ENCODE results near the gene VGLL1. TPM values are rescaled to one million over a fixed set of nuclear protein-coding genes. Genes with fewer than 3 reads are reported as not detected.
A peak's percentile ranks its signal among the peaks of the same experiment; 100 is the strongest.

VGLL1 gene
- total RNA-seq, 1 experiment from 2014 or later = not detected

DNA sequence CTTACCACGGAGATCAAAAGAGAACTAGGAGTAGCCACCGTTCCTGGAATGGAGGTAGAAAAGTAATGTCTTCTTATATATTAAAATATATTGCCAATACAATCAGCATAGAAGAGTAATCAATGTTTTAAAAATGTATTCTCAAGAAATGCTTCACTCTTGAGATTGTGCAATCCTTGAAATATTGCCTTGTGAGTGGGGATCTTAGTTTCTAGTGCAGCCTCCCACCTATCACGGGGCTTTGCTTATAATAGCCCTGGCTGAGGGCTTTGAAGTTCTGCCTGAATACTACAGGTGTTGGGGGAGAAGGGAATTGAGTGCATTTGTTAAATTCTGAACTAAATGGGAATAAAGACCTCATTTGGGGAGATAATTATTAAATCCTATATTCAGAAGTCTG lies 55.5 kb downstream of the VGLL1 start:
- Mint-ChIP-seq H3K4me3 (ENCODE audit: unreplicated experiment) (no peak overlapping the region), H3K4me1 (ENCODE audit: insufficient read depth, unreplicated experiment) (no peaks in the 10 kb centered on the region), H3K9me3 (ENCODE audit: unreplicated experiment) (no peaks in the 10 kb centered on the region), H3K36me3 (ENCODE audit: insufficient read depth, unreplicated experiment) (no peaks in the 10 kb centered on the region), H3K27me3 (ENCODE audit: insufficient read depth, unreplicated experiment) (peaks cover 31% of the 10 kb centered on the region), H3K27ac (ENCODE audit: low read depth, unreplicated experiment) (no peak overlapping the region)
- BruUV-seq (replicated peaks) = no TSS peak
- DNase-seq (ENCODE audit: unreplicated experiment) = no peak
- ChIA-PET CTCF (interaction anchor here (2.3 kb wide), 1 partner anchor 9 kb away, joined by 7 read pairs; no protein-coding TSS in a partner anchor), POLR2A (no interaction called here)
- TF ChIP-seq, protein P1, sequence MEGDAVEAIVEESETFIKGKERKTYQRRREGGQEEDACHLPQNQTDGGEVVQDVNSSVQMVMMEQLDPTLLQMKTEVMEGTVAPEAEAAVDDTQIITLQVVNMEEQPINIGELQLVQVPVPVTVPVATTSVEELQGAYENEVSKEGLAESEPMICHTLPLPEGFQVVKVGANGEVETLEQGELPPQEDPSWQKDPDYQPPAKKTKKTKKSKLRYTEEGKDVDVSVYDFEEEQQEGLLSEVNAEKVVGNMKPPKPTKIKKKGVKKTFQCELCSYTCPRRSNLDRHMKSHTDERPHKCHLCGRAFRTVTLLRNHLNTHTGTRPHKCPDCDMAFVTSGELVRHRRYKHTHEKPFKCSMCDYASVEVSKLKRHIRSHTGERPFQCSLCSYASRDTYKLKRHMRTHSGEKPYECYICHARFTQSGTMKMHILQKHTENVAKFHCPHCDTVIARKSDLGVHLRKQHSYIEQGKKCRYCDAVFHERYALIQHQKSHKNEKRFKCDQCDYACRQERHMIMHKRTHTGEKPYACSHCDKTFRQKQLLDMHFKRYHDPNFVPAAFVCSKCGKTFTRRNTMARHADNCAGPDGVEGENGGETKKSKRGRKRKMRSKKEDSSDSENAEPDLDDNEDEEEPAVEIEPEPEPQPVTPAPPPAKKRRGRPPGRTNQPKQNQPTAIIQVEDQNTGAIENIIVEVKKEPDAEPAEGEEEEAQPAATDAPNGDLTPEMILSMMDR (IDR thresholded peaks at IDR 0.05; ENCODE audit: unreplicated experiment) = no peak
- intact Hi-C loops (cut with micrococcal nuclease) = no loop called here

- Mint-ChIP-seq H3K27ac (ENCODE audit: low read depth, unreplicated experiment) (no peak overlapping the region), H3K4me3 (ENCODE audit: unreplicated experiment) (no peak overlapping the region), H3K4me1 (ENCODE audit: insufficient read depth, unreplicated experiment) (no peaks in the 10 kb centered on the region), H3K9me3 (ENCODE audit: unreplicated experiment) (no peaks in the 10 kb centered on the region), H3K27me3 (ENCODE audit: insufficient read depth, unreplicated experiment) (peaks cover 31% of the 10 kb centered on the region), H3K36me3 (ENCODE audit: insufficient read depth, unreplicated experiment) (no peaks in the 10 kb centered on the region)
- intact Hi-C loops (cut with micrococcal nuclease) = no loop called here
- peak; percentile 58 for DNase-seq (ENCODE audit: unreplicated experiment)
- TF ChIP-seq, protein P1 (IDR thresholded peaks at IDR 0.05; ENCODE audit: unreplicated experiment) = no peak
- no TSS peak for BruUV-seq (replicated peaks)
- CTCF ChIA-PET = interaction anchor here (0.6 kb wide), 1 partner anchor 1501 kb away, joined by 4 read pairs; no protein-coding TSS in a partner anchor
- POLR2A ChIA-PET = interaction anchor here (0.9 kb wide), 1 partner anchor 9 kb away, joined by 3 read pairs; no protein-coding TSS in a partner anchor
Measured at GRCh38 chrX:136588036-136588435, 56.0 kb downstream of the VGLL1 start.

- H3K36me3 Mint-ChIP-seq (ENCODE audit: insufficient read depth, unreplicated experiment) = no peaks in the 10 kb centered on the region
- ChIA-PET CTCF (interaction anchor here (1.5 kb wide), 1 partner anchor 12 kb away, joined by 7 read pairs; no protein-coding TSS in a partner anchor), POLR2A (interaction anchor here (0.5 to 0.9 kb wide), 2 partner anchors 75 to 117 kb away, joined by 3 to 4 read pairs; no protein-coding TSS in a partner anchor)
- H3K4me3 Mint-ChIP-seq (ENCODE audit: unreplicated experiment) = no peak overlapping the region
- peaks cover 13% of the 10 kb centered on the region for H3K9me3 Mint-ChIP-seq (ENCODE audit: unreplicated experiment)
- intact Hi-C loops (cut with micrococcal nuclease) = no loop called here
- no TSS peak for BruUV-seq (replicated peaks)
- peak; percentile 66 for DNase-seq (ENCODE audit: unreplicated experiment)
- H3K4me1 Mint-ChIP-seq (ENCODE audit: insufficient read depth, unreplicated experiment) = no peaks in the 10 kb centered on the region
- no peak overlapping the region for H3K27ac Mint-ChIP-seq (ENCODE audit: low read depth, unreplicated experiment)
- peaks cover 20% of the 10 kb centered on the region for H3K27me3 Mint-ChIP-seq (ENCODE audit: insufficient read depth, unreplicated experiment)
- TF ChIP-seq, protein P1 (IDR thresholded peaks at IDR 0.05; ENCODE audit: unreplicated experiment) = no peak
Measured at GRCh38 chrX:136589966-136590365, 58.0 kb downstream of the VGLL1 start.

- Mint-ChIP-seq H3K36me3 (ENCODE audit: insufficient read depth, unreplicated experiment) (no peaks in the 10 kb centered on the region), H3K4me3 (ENCODE audit: unreplicated experiment) (no peak overlapping the region), H3K9me3 (ENCODE audit: unreplicated experiment) (peaks cover 15% of the 10 kb centered on the region), H3K27ac (ENCODE audit: low read depth, unreplicated experiment) (no peak overlapping the region), H3K4me1 (ENCODE audit: insufficient read depth, unreplicated experiment) (no peaks in the 10 kb centered on the region), H3K27me3 (ENCODE audit: insufficient read depth, unreplicated experiment) (peaks cover 27% of the 10 kb centered on the region)
- TF ChIP-seq, protein P1 (IDR thresholded peaks at IDR 0.05; ENCODE audit: unreplicated experiment) = no peak
- intact Hi-C loops (cut with micrococcal nuclease) = no loop called here
- no peak for DNase-seq (ENCODE audit: unreplicated experiment)
- ChIA-PET CTCF (no interaction called here), POLR2A (no interaction called here)
- no TSS peak for BruUV-seq (replicated peaks)
Measured at GRCh38 chrX:136597356-136597755, 65.3 kb downstream of the VGLL1 start.
